Ovary (tissue), 3 donors: Measurements from ENCODE around the gene SLC9A7.

Experiments
- POLR2A ChIP-seq: fragments of 450-650 bp; IDR thresholded peaks from one replicate; pipeline ENCODE4 v1.6.1; 2017; ENCODE audit warnings: antibody characterized with exemption, mild to moderate bottlenecking, moderate library complexity
- TF ChIP-seq, protein P1 (sequence below), 3 donors: fragments of 450-650 bp in 2 of 3; fragments of 200-600 bp in 1 of 3; IDR thresholded peaks; one replicate each; pipeline versions ENCODE4 v1.5.1 to v1.8.0; 2016 to 2022; ENCODE audit warnings: antibody characterized with exemption in 3 of 3, mild to moderate bottlenecking in 1 of 3
- donor health status: DM: no; HTN: no; CAD: no.

DNA sequence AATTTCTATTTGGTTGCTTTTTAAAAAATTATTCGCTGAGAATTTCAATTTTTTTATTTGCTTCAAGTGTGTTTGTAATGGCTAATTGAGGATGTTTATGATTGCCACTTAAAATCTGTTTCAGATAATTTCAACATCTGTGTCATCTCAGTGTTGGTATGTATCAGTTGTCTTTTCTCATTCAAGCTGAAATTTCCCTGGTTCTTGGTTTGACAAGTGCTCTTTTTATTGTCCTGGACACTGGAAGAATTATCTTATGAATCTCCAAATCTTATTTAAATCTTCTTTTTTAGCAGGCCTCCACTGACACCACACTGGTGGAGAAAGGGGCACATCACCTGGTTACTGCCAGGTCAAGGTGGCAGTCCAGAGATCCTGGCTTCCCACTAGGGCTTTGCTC lies 163.8 kb downstream of the SLC9A7 start:
- TF ChIP-seq, protein P1, sequence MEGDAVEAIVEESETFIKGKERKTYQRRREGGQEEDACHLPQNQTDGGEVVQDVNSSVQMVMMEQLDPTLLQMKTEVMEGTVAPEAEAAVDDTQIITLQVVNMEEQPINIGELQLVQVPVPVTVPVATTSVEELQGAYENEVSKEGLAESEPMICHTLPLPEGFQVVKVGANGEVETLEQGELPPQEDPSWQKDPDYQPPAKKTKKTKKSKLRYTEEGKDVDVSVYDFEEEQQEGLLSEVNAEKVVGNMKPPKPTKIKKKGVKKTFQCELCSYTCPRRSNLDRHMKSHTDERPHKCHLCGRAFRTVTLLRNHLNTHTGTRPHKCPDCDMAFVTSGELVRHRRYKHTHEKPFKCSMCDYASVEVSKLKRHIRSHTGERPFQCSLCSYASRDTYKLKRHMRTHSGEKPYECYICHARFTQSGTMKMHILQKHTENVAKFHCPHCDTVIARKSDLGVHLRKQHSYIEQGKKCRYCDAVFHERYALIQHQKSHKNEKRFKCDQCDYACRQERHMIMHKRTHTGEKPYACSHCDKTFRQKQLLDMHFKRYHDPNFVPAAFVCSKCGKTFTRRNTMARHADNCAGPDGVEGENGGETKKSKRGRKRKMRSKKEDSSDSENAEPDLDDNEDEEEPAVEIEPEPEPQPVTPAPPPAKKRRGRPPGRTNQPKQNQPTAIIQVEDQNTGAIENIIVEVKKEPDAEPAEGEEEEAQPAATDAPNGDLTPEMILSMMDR (IDR thresholded peaks at IDR 0.05) = no peak
- TF ChIP-seq POLR2A = no peak
